ENCODE results near the gene MTMR2.

- TF ChIP-seq SPI1 (IDR thresholded peaks at IDR 0.05; ENCODE audit: borderline replicate concordance, low read depth, low read length) (no peak), SP1 (CRISPR knock-in tag; IDR thresholded peaks at IDR 0.05) (no peak), ZNF431 (CRISPR knock-in tag; IDR thresholded peaks at IDR 0.05) (no peak), ARID4B (CRISPR knock-in tag; IDR thresholded peaks at IDR 0.05) (no peak), POLR2AphosphoS2 (IDR thresholded peaks at IDR 0.05; ENCODE audit: low read length) (no peak), BHLHE40 (IDR thresholded peaks at IDR 0.05; ENCODE audit: low read length) (no peak), POLR2A (conservative IDR thresholded peaks at IDR 0.05) (no peak), DNMT1 (IDR thresholded peaks at IDR 0.05) (no peak), RBBP5 (IDR thresholded peaks at IDR 0.05; ENCODE audit: borderline replicate concordance, insufficient read depth, low read length, poor library complexity, severe bottlenecking) (no peak), CTCF (IDR thresholded peaks at IDR 0.05 in 2 of 3, conservative IDR thresholded peaks at IDR 0.05 in 1 of 3; ENCODE audit: insufficient read depth in 2 of 3, low read depth in 1 of 3, low read length in 3 of 3) (no peak), E2F4 (CRISPR knock-in tag; IDR thresholded peaks at IDR 0.05; ENCODE audit: low read depth) (no peak), AFF4 (CRISPR knock-in tag; IDR thresholded peaks at IDR 0.05) (no peak)
Observed at GRCh38 chr11:95931916-95932315, 8.0 kb upstream of the MTMR2 start.
